Hematopoietic multipotent progenitor cell (in vitro differentiated cells): Measurements from ENCODE around the gene FAT1. TPM values are rescaled to one million over a fixed set of nuclear protein-coding genes. Genes with fewer than 3 reads are reported as not detected.
"Not testable (repeated sequence)": the region's sequence is repeated elsewhere in the genome, so short reads cannot be mapped to it uniquely, and the experiment has no call there.

Source experiments
- DNase-seq, 3 donors: peaks; one replicate each; pipeline ENCODE4 v3.0.0-alpha.2; 2011 to 2015; ENCODE audit warnings: low read depth in 2 of 3, low spot score in 2 of 3
- total RNA-seq: library from RNA; depleted of rRNA; stranded (reverse); fragments of >200 nt; gene quantifications from one replicate; pipeline ENCODE4 v1.2.3, GENCODE V29; 2012

FAT1 gene, protein sequence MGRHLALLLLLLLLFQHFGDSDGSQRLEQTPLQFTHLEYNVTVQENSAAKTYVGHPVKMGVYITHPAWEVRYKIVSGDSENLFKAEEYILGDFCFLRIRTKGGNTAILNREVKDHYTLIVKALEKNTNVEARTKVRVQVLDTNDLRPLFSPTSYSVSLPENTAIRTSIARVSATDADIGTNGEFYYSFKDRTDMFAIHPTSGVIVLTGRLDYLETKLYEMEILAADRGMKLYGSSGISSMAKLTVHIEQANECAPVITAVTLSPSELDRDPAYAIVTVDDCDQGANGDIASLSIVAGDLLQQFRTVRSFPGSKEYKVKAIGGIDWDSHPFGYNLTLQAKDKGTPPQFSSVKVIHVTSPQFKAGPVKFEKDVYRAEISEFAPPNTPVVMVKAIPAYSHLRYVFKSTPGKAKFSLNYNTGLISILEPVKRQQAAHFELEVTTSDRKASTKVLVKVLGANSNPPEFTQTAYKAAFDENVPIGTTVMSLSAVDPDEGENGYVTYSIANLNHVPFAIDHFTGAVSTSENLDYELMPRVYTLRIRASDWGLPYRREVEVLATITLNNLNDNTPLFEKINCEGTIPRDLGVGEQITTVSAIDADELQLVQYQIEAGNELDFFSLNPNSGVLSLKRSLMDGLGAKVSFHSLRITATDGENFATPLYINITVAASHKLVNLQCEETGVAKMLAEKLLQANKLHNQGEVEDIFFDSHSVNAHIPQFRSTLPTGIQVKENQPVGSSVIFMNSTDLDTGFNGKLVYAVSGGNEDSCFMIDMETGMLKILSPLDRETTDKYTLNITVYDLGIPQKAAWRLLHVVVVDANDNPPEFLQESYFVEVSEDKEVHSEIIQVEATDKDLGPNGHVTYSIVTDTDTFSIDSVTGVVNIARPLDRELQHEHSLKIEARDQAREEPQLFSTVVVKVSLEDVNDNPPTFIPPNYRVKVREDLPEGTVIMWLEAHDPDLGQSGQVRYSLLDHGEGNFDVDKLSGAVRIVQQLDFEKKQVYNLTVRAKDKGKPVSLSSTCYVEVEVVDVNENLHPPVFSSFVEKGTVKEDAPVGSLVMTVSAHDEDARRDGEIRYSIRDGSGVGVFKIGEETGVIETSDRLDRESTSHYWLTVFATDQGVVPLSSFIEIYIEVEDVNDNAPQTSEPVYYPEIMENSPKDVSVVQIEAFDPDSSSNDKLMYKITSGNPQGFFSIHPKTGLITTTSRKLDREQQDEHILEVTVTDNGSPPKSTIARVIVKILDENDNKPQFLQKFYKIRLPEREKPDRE (N-terminal part only)
- total RNA-seq = 0.81 TPM

DNA sequence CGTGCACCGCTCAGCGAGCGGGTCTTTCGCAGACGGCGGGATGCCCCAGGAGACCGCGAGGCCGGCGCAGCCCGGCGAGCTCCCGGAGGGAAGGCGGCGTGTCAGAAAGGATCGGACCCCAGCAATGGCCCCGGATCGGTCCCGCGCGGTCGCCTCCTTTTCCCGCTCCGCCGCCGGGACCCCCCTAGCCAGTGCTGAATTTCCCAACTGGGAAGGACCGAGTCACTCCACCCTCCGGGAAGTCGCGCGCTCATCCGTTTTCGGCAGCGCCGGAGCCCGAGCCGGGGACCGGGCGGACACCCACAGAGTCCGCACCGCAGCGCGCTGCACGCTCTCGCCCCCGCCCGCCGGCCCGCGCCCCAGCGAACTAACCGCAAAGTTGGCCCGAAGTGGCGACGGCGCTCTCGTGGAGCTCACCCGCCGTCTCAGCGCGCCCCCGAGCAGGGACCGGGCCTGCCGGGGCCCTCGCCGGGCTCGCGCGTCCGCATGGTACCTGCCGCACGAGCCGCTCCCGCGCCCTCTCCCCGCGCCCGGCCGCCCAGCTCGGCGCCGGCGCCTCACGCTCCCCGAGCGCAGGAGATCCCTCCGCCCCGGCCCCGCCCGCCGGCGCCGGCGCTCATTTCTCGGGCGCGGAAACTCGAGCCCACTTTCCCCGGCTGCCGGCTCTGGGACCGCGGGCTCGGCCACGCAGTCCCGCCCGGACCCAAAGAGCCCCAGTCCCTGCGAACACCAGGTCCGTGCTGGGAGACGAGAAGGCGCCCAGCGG lies at the start of gene FAT1:
TSS of gene FAT1 (minus strand) at position 565 of the 766 bp plus-strand sequence. CDS start 14,029 bp downstream, outside the sequence.
- peak in 2 of 3 donors; percentile 52 to 54 for DNase-seq

DNA sequence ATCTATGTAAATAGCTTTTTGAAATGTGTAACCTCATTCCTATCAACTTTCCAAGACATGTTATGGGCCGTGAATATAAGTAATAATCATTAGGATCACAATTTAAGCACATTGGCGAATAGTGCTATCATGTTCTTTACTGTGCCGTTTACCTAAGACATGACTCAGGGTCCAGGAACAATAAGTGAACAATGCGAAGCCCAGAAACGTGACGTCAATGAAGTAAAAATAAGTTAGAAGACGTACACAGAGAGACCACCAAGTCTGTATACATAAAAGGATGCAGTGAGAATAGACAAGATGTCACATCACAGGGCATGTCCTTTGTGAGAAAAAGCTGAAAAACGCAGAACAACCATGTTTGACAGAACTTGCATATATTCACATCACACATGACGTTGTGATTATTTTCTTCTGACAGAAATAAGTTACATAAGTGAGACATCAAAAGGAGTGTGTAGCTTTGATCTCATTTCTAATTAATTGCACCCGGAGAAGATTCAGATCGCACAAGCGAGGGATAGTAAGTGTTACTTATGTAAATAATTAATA lies 49.4 kb upstream of the FAT1 start:
- no peak for DNase-seq

DNA sequence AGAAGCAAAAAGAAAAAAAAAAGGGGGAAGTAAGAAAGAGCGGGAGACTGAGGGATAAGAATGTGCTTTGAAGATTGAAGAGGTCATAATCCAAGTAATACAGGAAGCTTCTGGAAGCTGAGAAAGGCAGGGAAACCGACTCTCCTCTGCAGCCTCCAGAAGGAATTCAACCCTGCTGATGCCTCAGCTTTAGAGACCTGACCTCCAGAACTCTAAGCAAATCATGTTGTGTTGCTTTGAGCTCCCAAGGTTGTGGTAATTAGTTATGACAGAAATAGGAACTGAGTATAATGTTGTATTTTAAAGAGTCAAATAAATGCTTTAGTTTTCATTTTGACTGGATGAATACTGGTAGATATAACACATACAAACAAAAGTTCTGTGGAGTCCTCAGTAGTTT lies 48.0 kb upstream of the FAT1 start:
- no peak for DNase-seq

DNA sequence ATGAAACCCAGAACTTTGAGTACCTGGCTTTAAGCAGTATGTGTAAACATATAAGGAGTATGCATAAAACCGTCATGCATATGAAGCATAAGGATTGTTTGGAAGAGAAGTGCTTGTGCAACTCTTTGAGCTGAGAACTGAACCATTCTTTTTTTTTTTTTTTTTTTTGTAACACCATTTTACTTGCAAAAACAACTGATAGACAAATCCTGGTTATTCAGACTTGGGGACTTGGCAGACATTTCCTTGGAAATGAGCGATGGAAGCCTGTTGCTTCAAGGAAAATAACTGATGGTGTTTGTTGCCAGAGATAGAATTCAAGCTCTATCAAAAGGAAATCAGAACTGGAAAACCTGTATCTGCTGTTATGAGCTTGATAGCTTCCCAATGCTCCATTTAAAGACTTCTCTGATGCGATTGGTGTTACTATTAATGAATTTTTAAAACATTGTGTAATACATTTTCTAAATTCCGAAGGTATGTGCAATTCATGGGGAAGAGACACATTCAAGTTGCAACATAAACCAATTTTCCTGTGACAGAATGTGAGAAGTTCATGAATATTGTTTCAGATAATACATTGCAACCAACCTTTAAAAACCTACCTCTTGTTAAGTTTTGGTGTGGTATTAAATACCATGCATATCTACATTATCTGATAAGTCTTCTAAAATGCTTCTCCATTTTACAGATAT lies 47.0 kb upstream of the FAT1 start:
- DNase-seq = no peak

DNA sequence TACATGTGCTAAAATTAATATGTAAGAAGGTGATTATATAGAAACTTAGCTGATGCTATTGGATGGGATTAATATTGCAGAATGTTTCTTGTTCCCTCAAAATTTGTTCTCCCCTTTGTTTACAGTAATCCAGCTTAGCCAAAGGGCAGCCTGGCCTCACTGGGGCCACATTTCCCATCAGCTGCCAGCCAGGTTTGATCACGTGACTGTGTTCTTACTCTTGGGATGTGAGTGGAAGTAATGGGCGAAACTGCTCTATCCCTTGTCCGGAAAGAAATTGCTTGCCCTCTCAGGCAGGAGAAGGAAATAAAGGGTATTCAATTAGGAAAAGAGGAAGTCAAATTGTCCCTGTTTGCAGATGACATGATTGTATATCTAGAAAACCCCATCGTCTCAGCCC lies 44.1 kb upstream of the FAT1 start:
- no peak for DNase-seq

DNA sequence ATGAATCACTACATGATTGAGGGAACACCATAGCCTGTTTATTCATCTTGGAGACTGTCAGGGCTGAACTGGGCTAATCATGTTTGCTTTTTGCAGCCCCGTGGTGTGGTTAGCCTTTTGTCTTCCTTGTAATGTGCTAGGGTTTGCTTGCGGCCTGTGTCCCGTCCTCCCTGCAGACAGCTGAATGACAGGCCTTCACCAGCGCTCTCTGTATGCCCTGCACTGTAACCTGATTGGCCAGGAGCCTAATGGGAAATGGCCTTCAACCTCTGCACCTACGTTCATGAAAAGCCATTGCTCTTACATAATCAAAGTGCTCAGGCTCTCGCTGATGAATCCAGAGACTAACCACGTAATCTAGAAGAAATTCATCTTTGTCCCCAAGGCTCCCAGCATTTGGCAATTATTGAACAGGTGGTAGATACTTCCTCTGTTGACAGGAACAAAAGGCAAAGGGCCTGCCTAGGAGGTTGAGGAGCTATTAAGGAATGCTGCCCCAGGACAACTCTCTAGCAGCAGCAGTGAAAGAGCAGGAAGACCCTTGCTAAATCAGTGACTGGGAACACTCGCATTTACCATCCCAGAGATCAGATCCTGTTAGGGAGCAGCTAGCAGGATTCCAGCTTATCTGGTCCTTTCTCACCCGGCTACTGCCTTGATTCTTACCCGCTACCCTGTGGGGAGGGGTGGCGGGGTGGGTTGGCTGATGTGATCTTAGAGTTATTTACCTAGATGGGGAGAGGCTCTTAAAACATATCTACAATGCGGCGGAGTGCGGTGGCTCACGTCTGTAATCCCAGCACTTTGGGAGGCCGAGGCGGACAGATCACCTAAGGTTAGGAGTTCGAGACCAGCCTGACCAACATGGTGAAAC lies 42.3 kb upstream of the FAT1 start:
- no peak for DNase-seq

DNA sequence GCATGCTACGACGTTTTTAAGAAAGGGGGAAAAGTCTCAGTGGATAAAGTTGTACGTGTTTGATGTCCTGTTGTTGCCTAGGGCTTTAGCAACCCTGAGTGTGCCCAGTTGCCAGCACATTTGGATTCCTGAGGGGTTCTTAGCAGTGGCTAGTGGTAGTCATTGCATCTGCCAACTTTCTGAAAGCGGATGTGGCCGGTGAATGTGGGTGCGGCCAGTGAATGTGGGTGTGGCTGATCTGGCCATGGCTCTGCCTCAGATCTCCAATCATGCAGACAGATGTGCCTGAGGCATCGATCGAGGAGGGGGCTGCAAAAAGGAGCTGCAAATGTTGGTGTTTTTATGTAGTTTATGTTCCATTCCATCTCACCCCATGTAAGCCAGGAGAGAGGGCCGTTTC lies 41.5 kb upstream of the FAT1 start:
- no peak for DNase-seq

DNA sequence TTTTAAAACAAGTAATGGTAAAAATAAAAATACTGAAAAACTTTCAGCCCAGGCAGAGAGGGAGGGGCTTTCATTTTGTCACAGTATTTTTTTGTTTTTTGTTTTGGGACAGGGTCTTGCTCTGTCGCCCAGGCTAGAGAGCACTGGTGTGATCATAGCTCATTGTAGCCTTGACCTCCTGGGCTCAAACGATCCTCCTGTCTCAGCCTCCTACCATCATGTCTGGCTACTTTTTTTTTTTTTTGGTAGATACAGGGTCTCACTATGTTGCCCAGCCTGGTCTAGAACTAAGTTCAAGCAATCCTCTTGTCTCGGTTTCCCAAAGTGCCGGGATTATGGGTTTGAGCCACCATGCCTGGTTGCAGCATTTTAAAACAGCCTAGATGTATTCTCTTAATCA lies 40.8 kb upstream of the FAT1 start:
- no peak for DNase-seq

DNA sequence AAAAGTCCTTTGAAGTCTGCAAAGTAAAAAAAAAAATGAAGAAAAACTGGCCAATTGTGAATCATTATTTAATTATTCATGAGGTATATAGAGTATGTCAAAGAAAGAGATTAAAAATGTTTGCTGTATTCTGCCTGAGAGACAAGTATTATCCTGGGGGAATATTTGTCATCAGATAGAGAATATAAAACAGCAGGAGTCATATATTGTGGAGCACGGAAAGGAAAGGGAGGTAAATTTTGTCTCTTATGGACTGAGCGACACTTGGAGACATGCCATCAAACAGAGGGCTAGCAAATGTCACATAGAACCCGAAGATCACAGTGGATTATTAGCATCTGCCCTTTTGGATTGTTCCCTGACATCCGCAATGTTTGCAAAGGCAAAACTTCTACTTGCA lies 39.2 kb upstream of the FAT1 start:
- DNase-seq = no peak

DNA sequence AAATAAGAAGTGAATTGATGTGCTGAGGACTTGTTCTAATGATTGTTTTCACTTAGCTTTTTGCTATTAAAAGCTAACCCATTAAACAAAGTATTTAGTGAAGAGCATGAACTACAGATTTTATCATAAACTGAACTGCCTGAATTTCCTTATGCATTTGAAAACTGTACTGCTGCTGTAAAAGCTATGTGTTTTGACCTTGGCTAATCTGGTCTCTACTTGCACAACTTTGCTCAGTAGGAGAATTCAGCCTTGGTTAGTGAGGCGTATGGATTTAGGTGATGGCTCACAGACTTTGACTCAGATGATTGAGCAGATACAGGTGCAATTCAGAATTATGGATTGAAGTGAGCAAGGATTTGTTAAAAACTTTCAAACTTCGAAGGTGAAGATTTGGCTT lies 38.7 kb upstream of the FAT1 start:
- DNase-seq = no peak

DNA sequence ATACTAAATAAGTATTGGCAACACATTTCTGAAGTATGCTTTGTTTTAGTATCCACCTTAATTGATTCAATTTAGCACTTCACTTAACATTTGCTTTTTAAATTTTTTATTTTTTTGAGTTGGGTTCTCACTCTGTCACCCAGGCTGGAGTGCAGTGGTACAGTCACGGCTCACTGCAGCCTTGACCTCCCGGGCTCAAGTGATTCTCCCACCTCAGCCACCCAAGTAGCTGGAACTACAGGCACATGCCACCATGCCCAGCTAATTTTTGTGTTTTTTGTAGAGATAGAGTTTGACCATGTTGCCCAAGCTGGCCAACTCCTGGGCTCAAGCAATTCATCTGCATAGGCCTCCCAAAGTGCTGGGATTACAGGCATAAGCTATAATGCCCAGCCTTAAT lies 38.3 kb upstream of the FAT1 start:
- not testable (repeated sequence) for DNase-seq

DNA sequence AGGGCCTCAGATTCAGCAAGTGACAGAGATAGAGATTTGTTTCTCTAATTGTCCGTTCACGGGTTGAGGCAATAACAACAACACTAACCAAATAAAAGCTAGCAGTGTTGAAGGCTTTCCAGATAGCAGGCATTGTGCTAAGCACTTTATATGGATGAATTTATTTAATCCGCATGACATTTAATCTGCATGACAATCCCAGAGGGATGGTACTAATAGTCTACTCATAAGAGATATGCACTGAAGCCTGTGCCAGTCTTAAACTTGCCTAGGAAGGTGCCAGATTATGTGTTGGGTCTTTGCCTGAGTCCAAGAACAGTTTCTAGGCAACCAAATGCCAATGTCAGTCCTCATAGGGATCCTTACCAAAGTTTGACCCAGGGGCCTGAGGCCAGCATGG lies 37.7 kb upstream of the FAT1 start:
- no peak for DNase-seq

DNA sequence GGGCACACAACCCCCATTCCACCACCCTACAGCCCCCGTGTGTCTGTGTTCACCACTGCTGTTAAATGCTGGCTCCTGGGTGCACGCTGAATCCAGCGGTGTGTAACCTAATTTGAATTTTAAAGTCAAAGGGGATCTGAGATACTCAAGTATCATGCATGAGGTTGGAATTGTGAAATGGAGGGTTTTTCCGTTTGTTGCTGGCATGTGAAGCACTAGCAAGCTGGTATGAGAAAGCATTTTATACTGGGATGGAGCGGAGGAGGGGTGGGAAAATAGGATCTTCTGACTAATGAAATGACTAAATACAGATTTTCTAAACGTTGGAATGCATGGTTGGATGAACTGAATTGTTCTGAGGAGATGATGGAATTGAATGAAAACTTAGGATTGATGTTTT lies 36.9 kb upstream of the FAT1 start:
- DNase-seq = no peak

DNA sequence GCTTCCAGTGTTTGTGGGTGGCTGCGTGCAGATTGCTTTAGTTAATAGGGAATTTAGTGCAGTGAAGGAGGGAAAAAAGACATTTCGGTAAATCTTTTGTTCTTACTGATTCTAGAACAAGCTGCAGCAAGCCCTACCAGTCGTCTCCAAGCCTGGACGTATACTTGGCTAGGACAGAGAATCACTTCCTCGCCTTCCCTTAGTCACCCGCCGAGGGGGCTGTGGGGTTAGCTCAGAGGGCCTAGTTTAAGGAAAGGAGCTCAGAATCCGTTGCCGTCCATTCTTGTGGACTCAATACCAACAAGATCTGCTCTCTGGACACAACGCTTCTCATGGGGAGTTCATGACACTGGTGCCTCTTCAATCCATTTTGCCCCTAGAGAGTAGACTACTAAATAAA lies 36.3 kb upstream of the FAT1 start:
- no peak for DNase-seq

DNA sequence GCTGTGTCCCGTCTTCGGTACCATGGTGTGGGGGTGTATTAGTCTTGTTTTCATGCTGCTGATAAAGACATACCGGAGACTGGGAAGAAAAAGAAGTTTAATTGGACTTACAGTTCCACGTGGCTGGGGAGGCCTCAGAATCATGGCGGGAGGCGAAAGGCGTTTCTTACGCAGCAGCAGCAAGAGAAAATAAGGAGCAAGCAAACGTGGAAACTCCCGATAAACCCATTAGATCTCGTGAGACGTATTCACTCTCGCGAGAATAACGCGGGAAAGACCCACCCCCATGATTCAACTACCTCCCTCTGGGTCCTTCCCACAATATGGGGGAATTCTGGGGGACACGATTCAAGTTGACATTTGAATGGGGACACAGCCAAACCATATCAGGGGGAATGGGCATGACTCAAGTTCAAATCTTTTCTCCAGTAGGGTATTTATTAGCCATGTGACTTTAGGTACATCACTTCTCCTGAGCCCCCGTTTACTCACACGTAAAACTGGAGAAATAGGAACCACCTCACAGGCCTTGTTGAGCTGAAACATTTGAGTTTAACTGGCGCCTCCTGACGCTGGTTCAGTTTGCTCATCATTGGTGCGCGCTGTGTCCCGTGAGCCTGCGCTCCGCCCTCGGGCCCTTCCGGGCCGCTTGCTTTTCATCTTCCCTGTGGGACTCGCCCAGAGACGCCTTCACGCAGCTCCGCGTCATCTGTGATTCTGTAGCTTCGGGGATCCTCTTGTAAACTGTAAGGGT lies 35.5 kb upstream of the FAT1 start:
- no peak for DNase-seq

DNA sequence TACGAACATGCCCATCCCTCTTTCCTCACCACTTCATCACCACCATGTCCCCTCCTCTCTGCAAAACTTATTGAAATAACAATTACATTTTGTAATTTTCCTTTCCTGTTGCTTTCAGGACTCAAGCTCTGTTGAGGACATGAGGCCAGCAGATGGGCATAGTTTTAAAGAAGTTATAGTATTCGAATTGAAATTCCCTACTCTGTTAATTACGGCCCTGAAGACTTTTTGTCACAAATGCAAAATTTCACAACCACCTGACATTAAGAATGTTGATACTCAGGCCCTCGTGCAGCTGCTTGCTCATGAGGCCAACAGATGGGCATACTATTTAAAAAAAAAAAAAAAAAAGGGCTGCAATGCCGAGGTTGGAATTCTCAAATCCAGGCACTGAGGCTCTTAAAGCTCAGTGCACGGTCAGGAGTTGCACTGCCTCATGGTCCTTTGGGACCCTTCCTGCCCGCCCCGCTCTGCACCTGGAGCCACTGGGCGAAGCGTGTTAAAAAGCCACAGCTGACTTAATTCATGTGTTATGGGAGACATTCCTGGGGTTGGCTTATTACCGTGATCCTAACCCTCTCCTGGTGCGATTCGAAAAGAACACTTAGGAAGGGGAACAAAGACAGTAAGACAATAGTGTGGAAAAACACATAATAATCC lies 34.2 kb upstream of the FAT1 start:
- no peak for DNase-seq

DNA sequence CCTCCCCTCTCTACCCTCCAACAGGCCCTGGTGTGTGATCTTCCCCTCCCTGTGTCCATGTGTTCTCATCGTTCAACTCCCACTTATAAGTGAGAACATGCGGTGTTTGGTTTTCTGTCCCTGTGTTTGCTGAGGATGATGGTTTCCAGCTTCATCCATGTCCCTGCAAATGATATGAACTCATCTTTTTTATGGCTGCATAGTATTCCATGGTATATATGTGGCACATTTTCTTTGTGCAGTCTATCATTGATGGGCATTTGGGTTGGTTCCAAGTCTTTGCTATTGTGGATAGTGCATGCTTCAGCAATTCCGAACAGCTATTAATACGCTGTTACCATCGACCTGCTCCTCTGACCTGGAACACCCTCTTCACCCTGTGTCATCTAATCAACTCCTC lies 32.9 kb upstream of the FAT1 start:
- not testable (repeated sequence) for DNase-seq
